Endometrial microvascular endothelial cells (primary cell): ENCODE data around the gene RFNG. TPM values are rescaled to one million over a fixed set of nuclear protein-coding genes. Genes with fewer than 3 reads are reported as not detected.

Experiments used
- in situ Hi-C: cut with HindIII; loops from 2 replicates; pipeline ENCODE4 v1.10.0; 2017; ENCODE audit warnings: low sequenced_read_pairs, low pct_unique_long_range_greater_than_20kb; ENCODE audit errors: inconsistent ontology term
- total RNA-seq: library from RNA; depleted of rRNA; stranded (reverse); fragments of >200 nt; gene quantifications from one replicate; pipeline ENCODE4 v1.2.3, GENCODE V29; 2015; ENCODE audit errors: inconsistent ontology term

The RFNG gene, protein sequence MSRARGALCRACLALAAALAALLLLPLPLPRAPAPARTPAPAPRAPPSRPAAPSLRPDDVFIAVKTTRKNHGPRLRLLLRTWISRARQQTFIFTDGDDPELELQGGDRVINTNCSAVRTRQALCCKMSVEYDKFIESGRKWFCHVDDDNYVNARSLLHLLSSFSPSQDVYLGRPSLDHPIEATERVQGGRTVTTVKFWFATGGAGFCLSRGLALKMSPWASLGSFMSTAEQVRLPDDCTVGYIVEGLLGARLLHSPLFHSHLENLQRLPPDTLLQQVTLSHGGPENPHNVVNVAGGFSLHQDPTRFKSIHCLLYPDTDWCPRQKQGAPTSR
- total RNA-seq, result 36.0 TPM

DNA sequence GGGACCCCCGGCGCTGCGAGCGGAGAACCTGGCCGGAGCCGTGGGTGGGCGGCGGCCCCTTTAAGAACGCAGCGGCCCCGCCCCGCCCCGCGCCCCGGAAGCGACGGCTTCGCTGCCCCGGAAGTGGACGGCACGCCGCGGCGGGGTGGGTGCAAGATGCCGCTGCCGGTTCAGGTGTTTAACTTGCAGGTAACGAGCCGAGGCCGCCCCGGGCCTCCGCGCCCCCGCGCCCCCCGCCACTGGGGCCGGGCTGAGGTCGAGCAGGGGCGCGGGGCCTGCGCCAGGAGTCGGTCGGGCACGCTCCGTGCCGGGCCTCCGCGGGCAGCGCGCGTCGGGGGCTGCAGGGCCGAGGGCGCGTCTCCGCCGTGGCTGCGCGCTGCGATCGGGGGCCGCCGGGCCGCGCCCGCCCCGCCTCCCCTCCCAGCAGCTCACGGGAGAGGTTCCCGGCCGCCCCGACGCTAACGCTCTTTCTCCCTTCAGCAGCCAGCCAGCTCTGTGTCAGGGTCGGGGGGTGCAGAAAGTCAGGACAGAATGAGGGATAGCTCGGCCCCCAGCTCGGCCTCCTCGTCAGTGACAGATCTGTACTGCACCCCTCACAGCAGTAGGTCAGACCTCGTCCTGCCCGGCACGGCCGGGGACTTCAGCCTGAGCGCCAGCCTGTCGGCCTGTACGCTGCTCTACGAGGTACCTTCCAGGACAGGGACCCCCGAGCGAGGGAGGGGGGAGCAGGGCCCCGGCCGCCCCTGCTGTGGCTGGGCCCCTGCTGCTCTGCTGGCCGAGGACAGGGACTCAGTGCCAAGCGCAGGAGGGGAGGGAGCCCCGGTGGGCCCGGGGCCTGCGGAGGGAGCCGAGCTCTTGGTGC lies at the start of gene RFNG, which contains the start of gene GPS1:
Gene RFNG, minus strand, starts transcription at position 36 of the 862 bp plus-strand sequence. CDS start 45 bp downstream, outside the sequence.
Gene GPS1, plus strand, starts transcription at position 123 of the 862 bp plus-strand sequence. Its CDS starts 34 bp downstream, at position 157.
- in situ Hi-C loops, result no loop called here

DNA sequence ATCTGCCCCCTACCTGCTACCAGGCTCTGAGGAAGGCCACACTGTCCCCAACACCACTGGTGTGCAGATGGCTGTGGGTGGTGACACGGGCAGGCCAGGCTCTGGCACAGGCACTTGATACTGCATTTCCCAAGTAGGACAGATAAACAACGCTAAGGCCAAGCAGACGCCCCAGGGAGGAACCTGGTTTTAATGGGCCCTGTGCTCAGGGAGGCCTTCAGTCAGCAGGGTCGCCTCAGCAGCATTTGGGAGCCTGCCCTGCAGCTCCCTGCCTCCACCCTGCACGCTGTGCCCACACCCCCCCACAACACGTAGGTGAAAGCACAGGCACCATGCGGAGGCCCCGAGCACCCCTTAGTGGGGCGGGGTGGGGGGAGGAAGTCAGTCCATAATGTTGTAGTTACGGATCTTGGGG lies 49.7 kb upstream of the RFNG start:
- in situ Hi-C loops, result no loop called here

DNA sequence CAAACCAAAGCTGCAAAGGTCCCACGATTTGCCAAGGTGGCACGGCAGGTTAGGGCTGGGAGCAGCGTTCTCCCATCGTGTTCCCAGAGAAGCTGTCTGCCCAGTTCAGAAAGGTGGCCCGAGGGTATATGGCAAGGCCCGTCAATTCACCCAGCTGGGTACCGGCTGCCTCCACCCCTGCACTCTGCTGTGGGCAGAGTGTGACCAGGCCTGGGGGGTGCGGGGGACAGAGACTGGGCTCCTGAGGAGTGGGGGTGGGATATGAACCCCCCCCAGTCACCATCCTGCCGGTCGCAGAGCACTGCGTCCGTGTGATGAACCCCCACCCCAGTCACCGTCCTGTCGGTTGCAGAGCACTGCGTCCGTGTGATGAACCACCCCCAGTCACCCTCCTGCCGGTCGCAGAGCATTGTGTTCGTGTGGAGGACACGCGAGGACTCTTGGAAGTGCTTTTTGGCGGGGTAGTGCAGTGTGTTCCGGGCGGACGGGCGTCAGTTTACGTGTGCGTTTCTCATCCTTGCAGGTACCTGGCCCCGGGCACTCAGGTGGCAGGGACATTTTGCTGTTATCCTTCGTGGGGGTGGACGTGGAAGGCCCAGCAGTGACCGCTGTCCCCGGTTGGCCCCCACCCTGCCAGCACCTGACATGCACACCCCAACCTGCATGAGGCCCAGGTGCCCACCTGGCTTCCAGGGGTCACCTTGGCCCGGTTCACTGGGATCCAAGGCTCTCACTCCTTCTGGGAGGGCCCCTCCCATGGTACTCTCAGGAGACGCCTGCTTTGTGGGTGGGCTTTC lies 49.1 kb upstream of the RFNG start:
- in situ Hi-C loops, result no loop called here

DNA sequence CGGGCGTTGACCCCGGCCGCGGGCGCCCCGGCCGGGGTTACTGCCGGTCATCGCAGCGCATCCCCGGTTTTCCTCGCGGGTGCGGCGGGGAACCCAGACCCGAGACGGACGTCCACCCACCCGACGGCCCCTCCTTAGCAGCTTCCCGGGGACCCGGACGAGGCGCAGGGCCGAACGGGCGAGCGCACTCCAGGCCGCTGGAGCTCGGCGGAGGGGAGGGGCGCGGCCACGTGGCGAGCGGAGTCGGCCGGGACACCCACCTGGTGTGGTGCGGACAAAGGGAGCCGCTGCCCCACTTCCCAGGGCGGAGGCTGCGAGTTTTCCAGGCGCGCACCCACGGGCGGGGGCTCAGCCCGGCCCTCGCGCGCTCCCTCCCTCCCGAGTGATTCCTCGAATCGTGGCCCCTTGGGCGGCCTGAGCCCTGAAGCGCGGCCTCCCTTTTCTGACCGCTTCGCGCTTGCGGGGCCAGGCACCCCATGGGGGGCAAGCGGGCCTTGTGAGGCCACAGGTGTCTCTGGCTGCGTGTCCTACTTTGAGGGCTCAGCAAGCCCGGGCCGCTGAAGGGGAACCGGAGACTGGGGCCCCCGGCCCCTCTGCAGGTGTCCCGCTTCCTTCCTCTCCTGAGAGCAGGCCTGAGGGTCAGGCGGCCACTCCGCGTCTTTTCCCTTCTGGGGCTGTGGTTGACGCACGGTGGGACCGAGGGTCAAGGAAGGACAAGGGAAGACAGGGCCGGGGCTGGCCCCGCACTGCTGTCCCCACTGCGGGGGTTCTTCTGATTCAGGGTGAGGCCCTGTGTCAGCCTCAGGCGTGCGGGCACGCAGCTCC lies 47.5 kb upstream of the RFNG start:
- in situ Hi-C loops, result no loop called here

DNA sequence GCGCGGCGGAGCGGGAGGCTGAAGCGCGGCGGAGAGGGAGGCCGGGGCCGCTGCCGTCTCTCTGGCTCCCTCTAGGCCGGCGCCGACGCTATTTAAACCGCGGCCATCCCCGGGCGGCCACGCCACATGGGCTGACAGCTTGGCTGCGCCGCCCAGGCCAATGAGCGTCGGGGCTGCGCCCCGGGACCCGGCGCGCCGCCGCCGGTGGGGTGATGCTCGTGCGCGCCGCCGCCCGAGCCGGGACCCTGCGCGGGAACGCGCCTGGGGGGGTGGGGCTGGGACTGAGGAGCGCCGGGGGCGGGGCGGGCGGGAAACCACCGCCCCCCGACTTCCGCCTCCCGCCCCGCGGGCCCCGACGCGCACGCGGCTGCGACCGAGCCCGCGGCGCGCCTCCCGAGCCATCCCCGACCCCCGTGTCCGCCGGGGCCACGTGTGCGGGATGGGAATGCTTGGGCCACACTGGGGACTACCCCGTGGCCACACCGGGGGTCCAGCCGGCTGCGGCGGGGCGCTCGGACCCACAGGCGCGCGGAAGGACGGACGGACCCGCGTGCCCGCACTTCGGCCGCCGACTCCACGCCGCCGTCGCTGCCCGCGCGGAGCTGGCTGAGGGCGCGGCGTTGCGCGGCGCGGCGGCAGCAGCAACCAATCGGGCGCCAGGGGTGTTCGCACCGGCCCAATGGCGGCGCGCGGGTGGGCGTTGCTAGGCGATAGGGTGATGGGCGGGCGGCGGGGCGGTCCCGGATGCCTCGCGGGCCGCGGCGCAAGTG lies 46.7 kb upstream of the RFNG start, which contains the start of gene FASN:
Gene FASN, minus strand, starts transcription at position 68 of the 770 bp plus-strand sequence. CDS start 1,791 bp downstream, outside the sequence.
- in situ Hi-C loops, result no loop called here

DNA sequence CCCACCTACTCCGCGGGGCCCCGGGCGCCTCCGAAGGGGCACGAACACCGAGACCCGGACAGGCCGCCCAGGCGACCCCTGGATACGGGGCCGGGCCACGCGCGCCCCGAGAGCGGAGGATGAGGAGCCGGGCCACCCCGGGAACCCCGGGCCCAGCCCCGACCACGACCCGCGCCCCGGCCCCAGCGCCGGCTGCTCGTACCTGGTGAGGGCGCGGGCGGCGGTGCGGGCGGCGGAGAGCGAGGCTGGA lies 46.2 kb upstream of the RFNG start:
- in situ Hi-C loops, result no loop called here

DNA sequence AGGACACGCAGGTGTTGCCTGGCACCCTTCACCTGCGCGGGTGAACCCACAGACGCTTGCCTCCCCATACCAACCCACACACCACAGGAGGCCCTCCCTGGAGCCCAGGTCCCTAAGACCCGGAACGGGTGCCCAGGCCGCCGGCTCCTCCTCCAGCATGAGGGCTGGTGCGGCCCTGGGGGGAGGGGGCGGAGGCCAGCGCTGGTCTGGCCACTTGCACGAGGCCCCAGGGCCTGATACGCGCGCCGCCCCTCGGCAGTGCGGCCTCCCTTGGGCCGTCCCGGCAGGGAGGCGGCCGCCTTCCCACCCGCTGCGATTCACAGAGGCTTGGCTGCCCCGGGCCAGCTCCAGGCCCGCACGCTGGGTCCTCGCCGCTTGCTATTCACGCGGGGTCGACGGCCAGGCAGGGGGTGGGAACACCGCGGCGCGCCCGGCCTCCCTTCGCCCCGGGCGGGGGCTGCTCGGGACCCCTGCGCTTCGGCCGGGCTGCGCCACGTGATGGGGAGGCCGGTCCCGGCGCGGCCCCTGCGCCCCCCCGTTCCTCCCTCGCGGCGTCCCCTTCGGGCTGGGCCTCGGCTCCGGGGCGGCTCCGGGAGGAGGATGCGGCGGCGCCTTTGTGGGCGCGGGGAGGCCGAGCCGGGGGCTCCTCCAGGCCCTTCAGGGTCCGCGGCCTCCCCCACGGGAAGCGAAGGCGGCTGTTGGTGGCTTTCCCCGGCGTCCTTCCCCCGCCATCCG lies 45.7 kb upstream of the RFNG start:
- in situ Hi-C loops, result no loop called here

DNA sequence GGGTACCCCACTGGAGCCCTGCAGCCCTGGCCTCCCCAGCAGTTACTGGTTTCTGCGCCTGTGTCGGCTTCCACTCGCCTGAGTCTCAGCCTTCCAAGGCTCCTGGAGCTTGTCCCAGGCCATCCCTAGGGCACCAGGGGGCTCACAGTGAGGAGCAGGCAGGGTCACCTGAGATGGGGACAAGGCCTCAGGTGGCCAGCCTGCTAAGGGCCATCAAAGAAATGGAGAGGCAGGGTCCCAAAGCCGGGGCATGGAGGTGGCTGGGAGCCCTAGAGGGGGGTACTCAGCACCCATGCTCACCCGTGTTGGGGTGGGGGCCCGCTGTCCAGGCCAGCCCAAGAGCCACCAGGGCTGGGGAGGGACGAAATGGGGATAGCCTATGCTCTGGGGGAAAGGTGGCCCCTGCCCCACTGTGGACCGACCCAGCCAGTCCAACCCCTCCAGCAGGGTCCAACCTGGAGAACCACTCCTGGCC lies 45.1 kb upstream of the RFNG start:
- in situ Hi-C loops, result no loop called here

DNA sequence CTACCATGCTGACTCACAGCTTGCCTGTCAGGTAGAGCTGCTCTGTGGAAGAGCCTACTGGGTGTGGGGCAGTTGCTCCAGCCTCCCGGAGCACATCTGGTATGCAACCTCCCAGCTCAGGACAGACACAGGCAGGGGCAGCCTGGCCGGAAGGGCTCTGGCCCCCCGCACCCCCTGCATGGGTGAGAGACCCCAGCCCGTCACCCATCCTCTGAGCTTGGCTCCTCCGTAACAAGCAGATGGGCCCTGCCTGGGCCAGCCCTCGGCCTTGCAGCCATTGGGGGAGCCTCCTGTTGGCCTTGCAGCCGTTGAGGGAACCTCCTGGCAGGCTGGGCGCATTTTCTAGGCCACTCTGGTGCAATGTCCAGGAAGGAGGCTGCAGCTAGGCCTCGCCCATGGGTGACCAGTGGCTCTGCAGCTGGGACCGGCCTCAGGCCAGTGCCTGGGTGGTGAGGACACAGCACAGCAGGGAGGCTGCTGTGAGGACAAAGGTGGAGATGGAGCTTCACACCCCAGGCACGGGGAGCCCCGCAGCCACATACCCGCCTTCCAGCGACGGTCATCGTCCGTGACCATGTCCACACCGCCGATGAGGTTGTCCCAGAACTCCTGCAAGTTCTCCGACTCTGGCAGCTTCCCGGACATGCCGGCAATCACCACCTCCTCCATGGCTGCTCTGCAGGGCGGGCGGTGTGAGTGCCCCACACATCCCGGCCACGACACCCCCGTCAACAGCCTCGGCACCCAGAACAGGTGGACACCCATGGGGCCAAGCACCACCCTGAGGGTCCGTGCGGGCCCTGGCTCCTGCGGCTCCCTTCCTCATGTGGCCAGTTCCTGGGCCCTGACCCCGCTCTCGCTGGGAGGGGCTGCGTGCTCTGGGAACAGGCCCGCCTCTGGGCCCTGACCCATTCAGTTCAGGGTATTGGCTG lies 44.4 kb upstream of the RFNG start:
- in situ Hi-C loops, result no loop called here

DNA sequence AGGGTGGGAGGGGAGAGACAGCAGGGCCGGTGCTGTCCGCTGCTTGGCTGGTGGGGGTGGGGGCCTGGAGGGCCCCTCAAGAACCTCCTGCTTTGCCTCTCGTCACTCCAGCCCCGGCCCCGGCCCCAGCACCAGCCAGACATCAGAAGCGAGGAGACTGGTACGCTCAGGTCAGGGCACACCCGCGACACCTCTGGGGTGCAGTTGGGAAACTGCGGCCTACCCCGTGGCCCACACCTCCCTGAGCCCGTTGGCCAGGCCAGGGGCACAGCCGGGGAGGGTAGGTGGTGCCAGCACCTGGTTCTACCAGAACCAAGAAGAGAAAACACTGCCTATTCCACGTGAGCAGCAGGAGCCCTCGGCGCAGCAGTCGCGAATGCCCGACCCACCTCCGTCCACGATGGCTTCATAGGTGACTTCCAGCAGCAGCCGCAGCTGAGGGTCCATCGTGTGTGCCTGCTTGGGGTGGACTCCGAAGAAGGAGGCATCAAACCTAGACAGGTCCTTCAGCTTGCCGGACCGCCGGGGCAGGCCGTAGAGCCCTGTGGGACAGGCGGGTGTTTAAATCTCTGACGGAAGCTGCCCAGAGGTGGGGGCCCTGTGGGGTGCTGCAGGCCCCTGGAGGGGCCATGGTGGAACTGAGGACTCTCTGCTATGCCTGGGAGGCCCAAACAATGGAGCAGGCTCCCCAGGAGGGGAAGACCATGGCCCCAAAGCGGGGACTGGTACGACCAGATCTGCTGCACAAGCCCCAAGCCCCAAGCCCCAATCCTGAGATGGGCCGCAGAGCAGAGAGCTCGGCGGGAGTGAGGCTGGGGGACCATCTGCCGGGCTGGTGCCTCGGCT lies 43.5 kb upstream of the RFNG start:
- in situ Hi-C loops, result no loop called here

DNA sequence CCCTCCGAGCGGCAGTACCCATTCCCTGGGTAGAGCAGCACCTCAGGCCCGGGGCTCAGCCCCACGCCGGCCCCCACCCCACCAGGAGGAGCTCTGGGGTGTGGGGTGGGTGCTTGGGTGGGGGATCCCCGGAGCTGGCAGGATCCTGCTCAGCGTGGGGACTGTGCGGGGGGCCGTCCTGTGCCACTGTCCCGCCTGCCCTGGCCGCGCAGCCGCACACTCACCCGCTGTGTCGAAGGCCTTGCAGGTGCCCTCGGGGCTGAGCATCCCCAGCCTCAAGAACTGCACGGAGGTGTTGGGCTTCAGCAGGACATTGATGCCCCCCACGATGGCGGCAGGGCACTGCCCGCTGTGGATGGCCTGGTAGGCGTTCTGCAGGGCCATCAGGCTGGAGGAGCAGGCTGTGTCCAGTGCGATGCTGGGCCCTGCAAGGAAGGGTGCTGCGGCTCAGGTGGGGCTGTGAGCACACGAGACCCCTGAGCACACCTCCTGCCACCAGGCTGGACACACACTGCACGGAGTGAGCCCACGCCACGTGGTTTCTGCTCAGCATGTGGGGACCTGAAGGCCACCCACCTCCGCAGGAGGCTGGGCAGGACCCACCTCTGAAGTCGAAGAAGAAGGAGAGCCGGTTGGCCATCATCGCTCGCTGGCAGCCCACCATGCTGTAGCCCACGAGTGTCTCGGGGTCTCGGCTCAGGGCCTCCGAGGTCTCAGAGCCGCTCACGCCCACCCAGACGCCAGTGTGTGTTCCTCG lies 41.6 kb upstream of the RFNG start:
- in situ Hi-C loops, result no loop called here

DNA sequence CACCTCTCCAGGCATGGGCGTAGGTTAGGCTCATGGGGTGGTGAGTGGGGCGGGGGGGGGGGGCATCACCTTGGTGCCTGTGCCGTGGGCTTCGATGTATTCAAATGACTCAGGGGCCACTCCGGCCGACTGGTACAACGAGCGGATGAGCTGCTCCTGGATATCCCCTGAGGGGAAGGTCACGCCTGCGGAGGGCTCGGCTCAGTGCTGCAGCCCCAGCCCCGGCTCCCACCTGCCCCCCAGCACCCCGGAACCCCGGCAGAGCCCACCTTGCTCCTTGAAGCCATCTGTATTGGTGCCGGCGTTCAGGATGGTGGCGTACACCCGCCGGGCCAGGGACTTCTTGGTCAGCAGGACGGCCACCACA lies 41.0 kb upstream of the RFNG start:
- in situ Hi-C loops, result no loop called here

DNA sequence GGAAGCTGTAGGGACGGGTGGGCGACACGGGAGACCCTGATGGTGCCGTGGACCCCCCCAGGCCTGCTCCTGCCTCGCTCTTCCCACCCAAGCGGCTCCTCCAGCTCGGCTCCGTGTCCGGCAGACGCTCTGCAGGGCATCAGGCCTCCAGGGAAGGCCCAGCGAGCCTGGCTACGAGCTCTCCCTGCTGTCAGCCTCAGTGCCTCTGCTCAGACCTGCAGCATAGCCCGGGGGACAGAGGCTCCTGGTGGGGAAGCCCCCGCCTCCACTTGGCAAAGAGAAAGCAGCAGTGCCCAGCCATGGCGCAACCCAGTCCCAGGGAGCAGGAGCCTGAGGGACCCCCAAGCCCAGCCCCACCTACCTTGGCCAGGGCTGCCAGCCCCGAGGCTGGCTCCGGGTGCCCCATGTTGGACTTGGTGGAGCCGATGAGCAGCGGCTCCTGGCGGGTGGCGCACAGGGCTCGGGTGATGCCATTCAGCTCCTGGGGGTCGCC lies 40.5 kb upstream of the RFNG start:
- in situ Hi-C loops, result no loop called here

DNA sequence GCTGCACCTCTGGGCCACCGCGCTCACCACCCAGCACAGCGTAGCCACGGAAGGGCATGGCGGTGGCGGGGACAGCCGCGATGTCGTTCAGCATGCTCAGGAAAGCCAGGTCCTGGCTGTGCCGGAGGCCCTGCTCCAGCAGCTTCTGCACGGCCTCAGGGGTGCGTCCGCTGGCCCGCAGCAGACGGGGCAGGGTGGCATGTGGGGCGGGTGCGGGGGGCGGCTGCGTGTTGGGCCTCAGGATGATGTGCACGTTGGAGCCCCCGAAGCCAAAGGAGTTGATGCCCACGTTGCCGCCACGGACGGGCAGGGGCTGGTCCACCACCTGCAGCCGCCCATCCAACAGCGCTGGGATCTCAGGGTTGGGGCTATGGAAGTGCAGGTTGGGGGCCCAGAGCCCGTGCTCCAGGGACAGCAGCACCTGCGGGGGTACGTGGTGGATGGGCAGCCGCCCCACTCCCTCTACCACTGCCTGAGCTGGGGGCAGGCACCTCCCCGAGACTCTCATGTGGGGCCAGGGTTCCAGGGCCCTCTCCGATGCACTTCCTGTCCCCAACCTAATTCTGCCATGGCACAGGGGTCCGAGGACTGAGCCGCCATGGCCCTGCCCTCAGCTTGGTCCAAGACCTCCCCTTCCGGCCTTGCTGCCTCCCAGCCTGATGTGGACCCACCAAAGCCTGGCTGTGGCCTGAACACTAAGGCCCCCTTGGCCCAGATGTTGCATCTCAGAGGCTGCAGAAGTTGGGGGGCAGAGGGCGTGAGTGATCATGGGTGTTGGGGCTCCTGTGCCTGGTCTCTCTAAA lies 39.9 kb upstream of the RFNG start:
- in situ Hi-C loops, result no loop called here
